Measurements from ENCODE around the gene HSD11B2.

HSD11B2 gene

DNA sequence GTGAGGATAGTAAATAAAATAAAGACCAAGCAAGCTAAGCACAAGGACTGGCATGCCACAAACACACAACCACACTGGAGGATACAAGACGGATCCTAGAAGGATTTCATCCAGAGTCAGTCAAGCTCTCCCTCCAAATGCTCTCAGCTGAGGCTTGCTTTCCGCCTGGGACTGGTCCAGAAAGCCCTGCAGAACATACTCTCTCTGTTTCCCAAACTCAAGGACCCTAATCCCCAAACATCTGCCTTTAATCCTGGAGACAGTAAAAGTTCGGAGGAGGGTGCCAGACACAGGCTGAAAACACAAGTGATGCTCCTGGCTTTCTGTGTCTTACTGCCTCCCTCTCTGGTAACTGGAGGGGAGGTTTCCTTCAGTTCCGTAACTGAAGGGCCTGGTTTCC, 5.3 kb upstream of the HSD11B2 start:
- no peaks in the 10 kb centered on the region for H3K4me1 ChIP-seq (ENCODE audit: insufficient read depth, low read length)
- no peak overlapping the region for H3K4me2 ChIP-seq (ENCODE audit: insufficient read depth, low read length)
- H3K27ac ChIP-seq (ENCODE audit: low read length): no peak overlapping the region
- DNase-seq (no peak), ATAC-seq (ENCODE audit: insufficient read depth, low read depth) (no peak)
- H3K4me3 ChIP-seq (ENCODE audit: low read depth in 1 of 2, low read length in 2 of 2): no peak overlapping the region
- TF ChIP-seq EZH2 (IDR thresholded peaks at IDR 0.05; ENCODE audit: borderline replicate concordance, low read depth, low read length, severe bottlenecking): no peak
- TF ChIP-seq, protein P1, sequence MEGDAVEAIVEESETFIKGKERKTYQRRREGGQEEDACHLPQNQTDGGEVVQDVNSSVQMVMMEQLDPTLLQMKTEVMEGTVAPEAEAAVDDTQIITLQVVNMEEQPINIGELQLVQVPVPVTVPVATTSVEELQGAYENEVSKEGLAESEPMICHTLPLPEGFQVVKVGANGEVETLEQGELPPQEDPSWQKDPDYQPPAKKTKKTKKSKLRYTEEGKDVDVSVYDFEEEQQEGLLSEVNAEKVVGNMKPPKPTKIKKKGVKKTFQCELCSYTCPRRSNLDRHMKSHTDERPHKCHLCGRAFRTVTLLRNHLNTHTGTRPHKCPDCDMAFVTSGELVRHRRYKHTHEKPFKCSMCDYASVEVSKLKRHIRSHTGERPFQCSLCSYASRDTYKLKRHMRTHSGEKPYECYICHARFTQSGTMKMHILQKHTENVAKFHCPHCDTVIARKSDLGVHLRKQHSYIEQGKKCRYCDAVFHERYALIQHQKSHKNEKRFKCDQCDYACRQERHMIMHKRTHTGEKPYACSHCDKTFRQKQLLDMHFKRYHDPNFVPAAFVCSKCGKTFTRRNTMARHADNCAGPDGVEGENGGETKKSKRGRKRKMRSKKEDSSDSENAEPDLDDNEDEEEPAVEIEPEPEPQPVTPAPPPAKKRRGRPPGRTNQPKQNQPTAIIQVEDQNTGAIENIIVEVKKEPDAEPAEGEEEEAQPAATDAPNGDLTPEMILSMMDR (IDR thresholded peaks at IDR 0.05; ENCODE audit: borderline replicate concordance, extremely low read depth, low read length, poor library complexity, severe bottlenecking): no peak
- H3K9me3 ChIP-seq (ENCODE audit: insufficient read depth, low read length, severe bottlenecking): no peaks in the 10 kb centered on the region
- H2AFZ ChIP-seq (ENCODE audit: low read depth, low read length): no peak overlapping the region
- H4K20me1 ChIP-seq (ENCODE audit: insufficient read depth, low read length): peaks cover 14% of the 10 kb centered on the region
- H3K36me3 ChIP-seq (ENCODE audit: insufficient read depth, low read length): no peaks in the 10 kb centered on the region
- H3K79me2 ChIP-seq (ENCODE audit: insufficient read depth, low read length): no peaks in the 10 kb centered on the region
- H3K27me3 ChIP-seq (ENCODE audit: insufficient read depth, low read length, poor library complexity): peaks cover 28% of the 10 kb centered on the region
- H3K9ac ChIP-seq (ENCODE audit: low read depth, low read length): no peak overlapping the region

DNA sequence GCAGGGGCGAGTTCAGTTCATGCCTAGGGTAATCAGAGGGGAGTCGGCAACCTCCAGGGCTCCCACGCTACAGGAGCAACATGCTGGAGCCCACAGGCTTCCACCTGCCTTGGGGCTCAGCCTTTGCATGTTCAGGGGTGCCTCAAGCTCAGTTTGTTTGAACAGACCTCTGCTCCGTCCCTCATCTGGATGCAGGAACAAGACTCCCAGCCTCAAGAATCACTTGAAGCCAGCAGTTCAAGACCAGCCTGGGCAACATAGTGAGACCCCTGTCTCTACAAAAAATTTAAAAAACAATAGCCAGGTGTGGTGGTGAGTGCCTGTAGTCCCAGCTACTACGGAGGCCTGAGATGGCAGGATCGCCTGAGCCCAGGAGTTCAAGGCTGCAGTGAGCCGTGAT, 4.9 kb upstream of the HSD11B2 start:
- no peak overlapping the region for H3K9ac ChIP-seq (ENCODE audit: low read depth, low read length)
- ATAC-seq (ENCODE audit: insufficient read depth, low read depth) (no peak), DNase-seq (no peak)
- TF ChIP-seq EZH2 (IDR thresholded peaks at IDR 0.05; ENCODE audit: borderline replicate concordance, low read depth, low read length, severe bottlenecking): no peak
- TF ChIP-seq, protein P1 (IDR thresholded peaks at IDR 0.05; ENCODE audit: borderline replicate concordance, extremely low read depth, low read length, poor library complexity, severe bottlenecking): no peak
- no peak overlapping the region for H3K4me2 ChIP-seq (ENCODE audit: insufficient read depth, low read length)
- no peak overlapping the region for H2AFZ ChIP-seq (ENCODE audit: low read depth, low read length)
- no peaks in the 10 kb centered on the region for H3K9me3 ChIP-seq (ENCODE audit: insufficient read depth, low read length, severe bottlenecking)
- no peaks in the 10 kb centered on the region for H3K4me1 ChIP-seq (ENCODE audit: insufficient read depth, low read length)
- H3K27ac ChIP-seq (ENCODE audit: low read length): no peak overlapping the region
- H3K36me3 ChIP-seq (ENCODE audit: insufficient read depth, low read length): no peaks in the 10 kb centered on the region
- no peaks in the 10 kb centered on the region for H3K79me2 ChIP-seq (ENCODE audit: insufficient read depth, low read length)
- H4K20me1 ChIP-seq (ENCODE audit: insufficient read depth, low read length): peaks cover 14% of the 10 kb centered on the region
- no peak overlapping the region for H3K4me3 ChIP-seq (ENCODE audit: low read depth in 1 of 2, low read length in 2 of 2)
- peaks cover 29% of the 10 kb centered on the region for H3K27me3 ChIP-seq (ENCODE audit: insufficient read depth, low read length, poor library complexity)

DNA sequence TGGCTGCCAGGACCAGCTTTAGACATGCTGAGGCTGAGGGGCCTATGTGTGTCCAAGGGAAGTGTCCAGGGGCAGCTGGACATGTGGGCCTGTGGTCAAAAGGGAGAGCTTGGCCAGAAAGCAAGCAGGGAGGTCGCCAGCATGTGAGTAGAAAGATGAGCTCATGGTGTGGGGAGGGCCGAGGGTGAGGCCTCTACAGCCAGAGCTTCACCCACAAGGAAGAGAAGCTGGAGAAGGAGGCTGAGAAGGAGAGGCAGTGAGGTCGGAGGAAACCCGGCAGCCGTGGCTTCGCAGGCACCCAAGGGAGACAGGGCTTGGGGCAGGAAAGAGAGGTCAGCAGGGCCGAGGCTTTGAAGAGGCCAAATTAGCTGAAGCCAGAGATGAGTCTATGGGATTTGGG, 4.0 kb upstream of the HSD11B2 start:
- Histone ChIP-seq H4K20me1 (ENCODE audit: insufficient read depth, low read length) (peaks cover 14% of the 10 kb centered on the region), H3K36me3 (ENCODE audit: insufficient read depth, low read length) (no peaks in the 10 kb centered on the region), H2AFZ (ENCODE audit: low read depth, low read length) (no peak overlapping the region), H3K4me3 (ENCODE audit: low read depth in 1 of 2, low read length in 2 of 2) (no peak overlapping the region), H3K27me3 (ENCODE audit: insufficient read depth, low read length, poor library complexity) (peaks cover 29% of the 10 kb centered on the region), H3K9me3 (ENCODE audit: insufficient read depth, low read length, severe bottlenecking) (no peaks in the 10 kb centered on the region), H3K4me1 (ENCODE audit: insufficient read depth, low read length) (no peaks in the 10 kb centered on the region), H3K4me2 (ENCODE audit: insufficient read depth, low read length) (no peak overlapping the region), H3K27ac (ENCODE audit: low read length) (no peak overlapping the region), H3K9ac (ENCODE audit: low read depth, low read length) (no peak overlapping the region), H3K79me2 (ENCODE audit: insufficient read depth, low read length) (no peaks in the 10 kb centered on the region)
- ATAC-seq (ENCODE audit: insufficient read depth, low read depth): no peak
- no peak for TF ChIP-seq EZH2 (IDR thresholded peaks at IDR 0.05; ENCODE audit: borderline replicate concordance, low read depth, low read length, severe bottlenecking)
- DNase-seq: no peak

DNA sequence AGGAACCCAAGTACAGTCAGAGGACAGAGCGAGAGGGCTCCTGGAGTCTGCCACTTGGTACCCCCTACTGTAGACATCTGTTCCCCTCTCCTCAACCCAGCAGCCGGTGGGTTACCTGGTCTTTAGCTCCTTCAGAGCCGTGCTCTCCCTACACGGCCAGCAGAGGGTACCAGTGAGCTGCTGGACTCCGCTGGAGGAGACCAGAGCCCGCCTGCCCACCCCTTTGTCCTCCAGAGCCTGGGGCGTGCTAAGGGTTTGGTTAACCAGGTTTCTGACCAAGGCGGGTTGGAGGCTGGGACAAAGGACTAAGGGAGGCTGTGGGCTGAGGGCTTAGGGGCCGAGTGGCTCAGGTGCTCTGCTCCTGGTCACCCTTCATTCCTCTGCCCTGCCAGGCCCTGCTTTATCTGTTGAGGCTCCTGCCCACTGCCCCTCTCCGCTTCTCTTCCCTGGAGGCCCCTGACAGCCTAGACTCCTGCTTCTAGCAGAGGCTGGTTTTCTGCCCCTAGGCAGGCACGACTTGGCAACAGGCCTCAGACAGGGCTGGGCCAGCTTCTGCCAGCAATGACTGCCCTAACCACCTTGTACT, 2.7 kb upstream of the HSD11B2 start:
- Histone ChIP-seq H4K20me1 (ENCODE audit: insufficient read depth, low read length) (peaks cover 14% of the 10 kb centered on the region), H3K36me3 (ENCODE audit: insufficient read depth, low read length) (no peaks in the 10 kb centered on the region), H2AFZ (ENCODE audit: low read depth, low read length) (no peak overlapping the region; the same call in 1 of the 2 replicates), H3K27ac (ENCODE audit: low read length) (no peak overlapping the region), H3K27me3 (ENCODE audit: insufficient read depth, low read length, poor library complexity) (peaks cover 29% of the 10 kb centered on the region), H3K79me2 (ENCODE audit: insufficient read depth, low read length) (no peaks in the 10 kb centered on the region), H3K4me3 (ENCODE audit: low read depth in 1 of 2, low read length in 2 of 2) (no peak overlapping the region), H3K4me2 (ENCODE audit: insufficient read depth, low read length) (no peak overlapping the region), H3K4me1 (ENCODE audit: insufficient read depth, low read length) (no peaks in the 10 kb centered on the region), H3K9me3 (ENCODE audit: insufficient read depth, low read length, severe bottlenecking) (no peaks in the 10 kb centered on the region), H3K9ac (ENCODE audit: low read depth, low read length) (no peak overlapping the region)
- DNase-seq: peak; percentile 54
- ATAC-seq (ENCODE audit: insufficient read depth, low read depth): peak; percentile 84
- TF ChIP-seq, protein P1 (IDR thresholded peaks at IDR 0.05; ENCODE audit: borderline replicate concordance, extremely low read depth, low read length, poor library complexity, severe bottlenecking): peak; percentile 83
- no peak for TF ChIP-seq EZH2 (IDR thresholded peaks at IDR 0.05; ENCODE audit: borderline replicate concordance, low read depth, low read length, severe bottlenecking)

Data from DND-41 (cell line).